HepG2 (cell line): Measurements from ENCODE around the gene EXOC3L2. TPM values are rescaled to one million over a fixed set of nuclear protein-coding genes. Genes with fewer than 3 reads are reported as not detected.

Source experiments
- GMEB1 ChIP-seq: sonication (generic); formaldehyde crosslinking; IDR thresholded peaks from 2 replicates; pipeline ENCODE4 v1.5.1; 2020; ENCODE audit warnings: missing genetic modification reagents, mild to moderate bottlenecking, borderline replicate concordance
- HBP1 ChIP-seq: IDR thresholded peaks from 2 replicates; pipeline ENCODE4 v1.6.1; 2016; ENCODE audit warnings: low read depth, control low read depth
- HDAC1 ChIP-seq: sonication (generic); formaldehyde crosslinking; IDR thresholded peaks from 2 replicates; pipeline ENCODE4 v1.5.1; 2020; ENCODE audit warnings: mild to moderate bottlenecking, missing genetic modification reagents
- HNF1B ChIP-seq: sonication (generic); formaldehyde crosslinking; IDR thresholded peaks from 2 replicates; pipeline ENCODE4 v1.5.1; 2020; ENCODE audit warnings: mild to moderate bottlenecking, moderate library complexity, missing genetic modification reagents
- KLF16 ChIP-seq, 2 experiments: sonication (generic) in 1 of 2; formaldehyde crosslinking in 1 of 2; IDR thresholded peaks; 2 replicates each; pipeline versions ENCODE4 v1.6.1 to v1.8.0; 2016 to 2023; ENCODE audit warnings: missing genetic modification reagents in 2 of 2, missing compliant biosample characterization in 1 of 2
- NAIF1 ChIP-seq: sonication (generic); formaldehyde crosslinking; IDR thresholded peaks from 2 replicates; pipeline ENCODE4 v1.5.0; 2020; ENCODE audit warnings: mild to moderate bottlenecking, missing genetic modification reagents, borderline replicate concordance
- NKX3-1 ChIP-seq: sonication (generic); formaldehyde crosslinking; IDR thresholded peaks from 2 replicates; pipeline ENCODE4 v1.5.0; 2020; ENCODE audit warnings: missing genetic modification reagents
- ONECUT2 ChIP-seq: sonication (generic); formaldehyde crosslinking; IDR thresholded peaks from 2 replicates; pipeline ENCODE4 v1.4.0; 2020; ENCODE audit warnings: missing genetic modification reagents
- PHF20 ChIP-seq: sonication (generic); formaldehyde crosslinking; IDR thresholded peaks from 2 replicates; pipeline ENCODE4 v1.5.0; 2020; ENCODE audit warnings: mild to moderate bottlenecking, missing genetic modification reagents
- PITX1 ChIP-seq: sonication (generic); formaldehyde crosslinking; IDR thresholded peaks from 2 replicates; pipeline ENCODE4 v1.5.1; 2020; ENCODE audit warnings: mild to moderate bottlenecking, missing genetic modification reagents
- SOX6 ChIP-seq, 2 experiments: fragments of 450-650 bp in 1 of 2; sonication (generic) in 1 of 2; formaldehyde crosslinking in 1 of 2; IDR thresholded peaks; 2 replicates each; pipeline versions ENCODE4 v1.4.0 to v1.6.1; 2017 to 2020; ENCODE audit warnings: antibody characterized with exemption in 1 of 2, mild to moderate bottlenecking in 1 of 2, missing genetic modification reagents in 1 of 2
- ZBTB21 ChIP-seq: sonication (generic); formaldehyde crosslinking; IDR thresholded peaks from 2 replicates; pipeline ENCODE4 v1.4.0; 2020; ENCODE audit warnings: missing genetic modification reagents
- ZBTB7B ChIP-seq: sonication (generic); formaldehyde crosslinking; IDR thresholded peaks from 2 replicates; pipeline ENCODE4 v1.4.0; 2020; ENCODE audit warnings: missing genetic modification reagents
- ZNF121 ChIP-seq: sonication (generic); formaldehyde crosslinking; IDR thresholded peaks from 2 replicates; pipeline ENCODE4 v1.5.0; 2020; ENCODE audit warnings: mild to moderate bottlenecking, missing genetic modification reagents
- ZNF335 ChIP-seq: sonication (generic); formaldehyde crosslinking; IDR thresholded peaks from 2 replicates; pipeline ENCODE4 v1.4.0; 2020; ENCODE audit warnings: missing genetic modification reagents
- ZNF34 ChIP-seq: sonication (generic); formaldehyde crosslinking; IDR thresholded peaks from 2 replicates; pipeline ENCODE4 v1.4.0; 2020; ENCODE audit warnings: mild to moderate bottlenecking, missing genetic modification reagents, borderline replicate concordance
- ZNF710 ChIP-seq: sonication (generic); formaldehyde crosslinking; IDR thresholded peaks from 2 replicates; pipeline ENCODE4 v1.5.0; 2020; ENCODE audit warnings: mild to moderate bottlenecking, missing genetic modification reagents, borderline replicate concordance
- polyA plus RNA-seq, 8 experiments: library from polyadenylated mRNA; depleted of rRNA in 3 of 8; stranded (reverse) in 7 of 8; unstranded in 1 of 8; fragments of >200 nt; fragmentation: Illumina TruSeq in 4 of 8; extraction: Trizol in 4 of 8; gene quantifications; 2 replicates each; pipeline versions ENCODE4 v1.2.1 to v1.2.3, GENCODE V29; 2011 to 2016; ENCODE audit warnings: low read depth in 4 of 8, missing spikeins in 1 of 8, mixed read lengths in 1 of 8; ENCODE audit not compliant: insufficient read depth in 1 of 8
- total RNA-seq, 5 experiments: library from RNA; depleted of rRNA; stranded (reverse); fragments of >200 nt; fragmentation: Illumina TruSeq; extraction: Trizol; gene quantifications; 2 replicates each; pipeline ENCODE4 v1.2.3, GENCODE V29; 2016; ENCODE audit warnings: low read depth in 1 of 5
- TF ChIP-seq, protein P1 (sequence below): sonication (generic); formaldehyde crosslinking; IDR thresholded peaks from 2 replicates; pipeline ENCODE4 v1.4.0; 2020; ENCODE audit warnings: missing genetic modification reagents

The EXOC3L2 gene
- total and polyA plus RNA-seq, 2 of the 13 experiments (the other 11 are each of a cell fraction or from before 2014, with no cell fraction given): 0.21 TPM; not detected in 1

- TF ChIP-seq HBP1 (CRISPR knock-in tag): peak; percentile 69; the same call in 1 of the 2 replicates
- TF ChIP-seq ZBTB21 (CRISPR knock-in tag): no peak
- TF ChIP-seq NKX3-1 (CRISPR knock-in tag): no peak
- TF ChIP-seq SOX6 (IDR thresholded peaks at IDR 0.05): no peak
- TF ChIP-seq SOX6 (CRISPR knock-in tag; IDR thresholded peaks at IDR 0.05): no peak; the same call in none of the 2 replicates
- TF ChIP-seq ZBTB7B (CRISPR knock-in tag): peak; percentile 6; the same call in 1 of the 2 replicates
- no peak for TF ChIP-seq ZNF121
- peak; percentile 94 for TF ChIP-seq HDAC1 (CRISPR knock-in tag)
- TF ChIP-seq KLF16 (CRISPR knock-in tag; IDR thresholded peaks at IDR 0.05): peak in 1 of 2 experiments; percentile 77; a peak in 2 of 4 replicates
- 0 out of 2 replicates have a peak, but pooled peaks have one; percentile 10 for TF ChIP-seq ZNF710 (CRISPR knock-in tag)
- peak; percentile 82 for TF ChIP-seq GMEB1 (CRISPR knock-in tag)
- TF ChIP-seq PHF20: peak; percentile 55; the same call in 1 of the 2 replicates
- 0 out of 2 replicates have a peak, but pooled peaks have one; percentile 35 for TF ChIP-seq HNF1B (CRISPR knock-in tag)
- TF ChIP-seq ONECUT2 (CRISPR knock-in tag): no peak
- 0 out of 2 replicates have a peak, but pooled peaks have one; percentile 48 for TF ChIP-seq ZNF335 (CRISPR knock-in tag)
- peak; percentile 13; the same call in 1 of the 2 replicates for TF ChIP-seq PITX1 (CRISPR knock-in tag)
- no peak for TF ChIP-seq ZNF34
- TF ChIP-seq, protein P1, sequence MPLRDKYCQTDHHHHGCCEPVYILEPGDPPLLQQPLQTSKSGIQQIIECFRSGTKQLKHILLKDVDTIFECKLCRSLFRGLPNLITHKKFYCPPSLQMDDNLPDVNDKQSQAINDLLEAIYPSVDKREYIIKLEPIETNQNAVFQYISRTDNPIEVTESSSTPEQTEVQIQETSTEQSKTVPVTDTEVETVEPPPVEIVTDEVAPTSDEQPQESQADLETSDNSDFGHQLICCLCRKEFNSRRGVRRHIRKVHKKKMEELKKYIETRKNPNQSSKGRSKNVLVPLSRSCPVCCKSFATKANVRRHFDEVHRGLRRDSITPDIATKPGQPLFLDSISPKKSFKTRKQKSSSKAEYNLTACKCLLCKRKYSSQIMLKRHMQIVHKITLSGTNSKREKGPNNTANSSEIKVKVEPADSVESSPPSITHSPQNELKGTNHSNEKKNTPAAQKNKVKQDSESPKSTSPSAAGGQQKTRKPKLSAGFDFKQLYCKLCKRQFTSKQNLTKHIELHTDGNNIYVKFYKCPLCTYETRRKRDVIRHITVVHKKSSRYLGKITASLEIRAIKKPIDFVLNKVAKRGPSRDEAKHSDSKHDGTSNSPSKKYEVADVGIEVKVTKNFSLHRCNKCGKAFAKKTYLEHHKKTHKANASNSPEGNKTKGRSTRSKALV (CRISPR knock-in tag): peak; percentile 79
- TF ChIP-seq NAIF1 (CRISPR knock-in tag): 0 out of 2 replicates have a peak, but pooled peaks have one; percentile 38
Measured at GRCh38 chr19:45178262-45179071, 66.7 kb downstream of the EXOC3L2 start, which contains the start of gene BLOC1S3 (continued).
